ENCODE measurements around the gene TULP1.

TULP1 gene

GRCh38 chr6:35473075-35473849 lies 39.4 kb downstream of the TULP1 start:
- H3K9ac ChIP-seq (ENCODE audit: insufficient read length) = no peak overlapping the region
- H3K27ac ChIP-seq = peak overlapping the region; percentile 46; the same call in 1 of the 2 replicates
- peaks cover 53% of the 10 kb centered on the region for H3K36me3 ChIP-seq (ENCODE audit: insufficient read depth, low read length)

GRCh38 chr6:35471836-35472345 lies 40.8 kb downstream of the TULP1 start:
- DNase-seq (ENCODE audit: low read depth, low spot score) = no peak
- peak; percentile 13; the same call in 1 of the 2 replicates for TF ChIP-seq POLR2AphosphoS5 (IDR thresholded peaks at IDR 0.05; ENCODE audit: borderline replicate concordance, low read depth, low read length)
- no peak for TF ChIP-seq FOXP2 (optimal IDR thresholded peaks at IDR 0.05; ENCODE audit: control extremely low read depth, extremely low read length, insufficient read depth)
- Histone ChIP-seq H3K27ac (peak overlapping the region; percentile 97), H3K9ac (ENCODE audit: insufficient read length) (no peak overlapping the region), H3K36me3 (ENCODE audit: insufficient read depth, low read length) (peaks cover 56% of the 10 kb centered on the region), H3K9me3 (ENCODE audit: low read depth, low read length) (no peaks in the 10 kb centered on the region), H3K4me3 (peak overlapping the region; percentile 93)

More at GRCh38 chr6:35473075-35473849, 39.4 kb downstream of the TULP1 start:
- DNase-seq (ENCODE audit: low read depth, low spot score) = no peak
- TF ChIP-seq FOXP2 (optimal IDR thresholded peaks at IDR 0.05; ENCODE audit: control extremely low read depth, extremely low read length, insufficient read depth) (no peak), EZH2 (IDR thresholded peaks at IDR 0.05) (no peak), POLR2AphosphoS5 (IDR thresholded peaks at IDR 0.05; ENCODE audit: borderline replicate concordance, low read depth, low read length) (no peak; the same call in 1 of the 2 replicates)
- H3K9me3 ChIP-seq (ENCODE audit: low read depth, low read length) = no peaks in the 10 kb centered on the region
- H3K4me3 ChIP-seq = no peak overlapping the region

- Histone ChIP-seq H3K9me3 (ENCODE audit: low read depth, low read length) (no peaks in the 10 kb centered on the region), H3K9ac (ENCODE audit: insufficient read length) (peak overlapping the region; percentile 100), H3K27ac (peak overlapping the region; percentile 97), H3K4me3 (peak overlapping the region; percentile 93), H3K36me3 (ENCODE audit: insufficient read depth, low read length) (peaks cover 68% of the 10 kb centered on the region)
- no peak for DNase-seq (ENCODE audit: low read depth, low spot score)
- no peak for TF ChIP-seq POLR2AphosphoS5 (IDR thresholded peaks at IDR 0.05; ENCODE audit: borderline replicate concordance, low read depth, low read length)
- TF ChIP-seq FOXP2 (optimal IDR thresholded peaks at IDR 0.05; ENCODE audit: control extremely low read depth, extremely low read length, insufficient read depth) = no peak
- TF ChIP-seq EZH2 (IDR thresholded peaks at IDR 0.05) = no peak
Measured at GRCh38 chr6:35470663-35471120, 42.0 kb downstream of the TULP1 start.

GRCh38 chr6:35469751-35470662 lies 42.7 kb downstream of the TULP1 start:
- peaks cover 73% of the 10 kb centered on the region for H3K36me3 ChIP-seq (ENCODE audit: insufficient read depth, low read length)
- H3K9me3 ChIP-seq (ENCODE audit: low read depth, low read length) = no peaks in the 10 kb centered on the region
- peak overlapping the region; percentile 93 for H3K4me3 ChIP-seq
- H3K9ac ChIP-seq (ENCODE audit: insufficient read length) = peak overlapping the region; percentile 100
- H3K27ac ChIP-seq = peak overlapping the region; percentile 97
- DNase-seq (ENCODE audit: low read depth, low spot score) = no peak
- TF ChIP-seq EZH2 (IDR thresholded peaks at IDR 0.05) = no peak
- TF ChIP-seq POLR2AphosphoS5 (IDR thresholded peaks at IDR 0.05; ENCODE audit: borderline replicate concordance, low read depth, low read length) = peak; percentile 15; the same call in 1 of the 2 replicates
- TF ChIP-seq FOXP2 (optimal IDR thresholded peaks at IDR 0.05; ENCODE audit: control extremely low read depth, extremely low read length, insufficient read depth) = no peak

- Histone ChIP-seq H3K27ac (peak overlapping the region; percentile 97), H3K9me3 (ENCODE audit: low read depth, low read length) (no peaks in the 10 kb centered on the region), H3K36me3 (ENCODE audit: insufficient read depth, low read length) (peaks cover 73% of the 10 kb centered on the region), H3K9ac (ENCODE audit: insufficient read length) (peak overlapping the region; percentile 100), H3K4me3 (peak overlapping the region; percentile 93)
- TF ChIP-seq FOXP2 (optimal IDR thresholded peaks at IDR 0.05; ENCODE audit: control extremely low read depth, extremely low read length, insufficient read depth) (no peak), EZH2 (IDR thresholded peaks at IDR 0.05) (no peak), POLR2AphosphoS5 (IDR thresholded peaks at IDR 0.05; ENCODE audit: borderline replicate concordance, low read depth, low read length) (no peak; the same call in 1 of the 2 replicates)
- no peak for DNase-seq (ENCODE audit: low read depth, low spot score)
Measured at GRCh38 chr6:35468980-35469750, 43.5 kb downstream of the TULP1 start.

- H3K9me3 ChIP-seq (ENCODE audit: low read depth, low read length) = no peaks in the 10 kb centered on the region
- H3K4me3 ChIP-seq = peak within 1 kb of the TSS; percentile 93
- peak within 1 kb of the TSS; percentile 97 for H3K27ac ChIP-seq
- no peak for TF ChIP-seq EZH2 (IDR thresholded peaks at IDR 0.05)
- TF ChIP-seq POLR2AphosphoS5 (IDR thresholded peaks at IDR 0.05; ENCODE audit: borderline replicate concordance, low read depth, low read length) = peak; percentile 100
- no peak for TF ChIP-seq FOXP2 (optimal IDR thresholded peaks at IDR 0.05; ENCODE audit: control extremely low read depth, extremely low read length, insufficient read depth)
- peaks cover 71% of the 10 kb centered on the region for H3K36me3 ChIP-seq (ENCODE audit: insufficient read depth, low read length)
- H3K9ac ChIP-seq (ENCODE audit: insufficient read length) = peak within 1 kb of the TSS; percentile 100
- DNase-seq (ENCODE audit: low read depth, low spot score) = peak; percentile 96
Measured at GRCh38 chr6:35468181-35468979, 44.3 kb downstream of the TULP1 start, which contains the start of gene RPL10A. TSS of gene RPL10A (plus strand) at chr6:35468401. CDS start at chr6:35468435, 34 bp downstream.

- Histone ChIP-seq H3K27ac (no peak overlapping the region), H3K36me3 (ENCODE audit: insufficient read depth, low read length) (peaks cover 64% of the 10 kb centered on the region), H3K9me3 (ENCODE audit: low read depth, low read length) (no peaks in the 10 kb centered on the region), H3K9ac (ENCODE audit: insufficient read length) (no peak overlapping the region), H3K4me3 (no peak overlapping the region)
- no peak for TF ChIP-seq FOXP2 (optimal IDR thresholded peaks at IDR 0.05; ENCODE audit: control extremely low read depth, extremely low read length, insufficient read depth)
- no peak for TF ChIP-seq POLR2AphosphoS5 (IDR thresholded peaks at IDR 0.05; ENCODE audit: borderline replicate concordance, low read depth, low read length)
- no peak for DNase-seq (ENCODE audit: low read depth, low spot score)
Measured at GRCh38 chr6:35465646-35466045, 47.0 kb downstream of the TULP1 start.

All from SK-N-MC (cell line).